K562 (cell line): ENCODE data around the gene SOSTDC1. TPM values are rescaled to one million over a fixed set of nuclear protein-coding genes. Genes with fewer than 3 reads are reported as not detected.

Experiments used
- BMI1 ChIP-seq: fragments of 150-350 bp; IDR thresholded peaks from 2 replicates; pipeline ENCODE4 v1.6.1; 2014; ENCODE audit warnings: low read length
- CREB1 ChIP-seq, 2 experiments: sonication (generic) in 1 of 2; formaldehyde crosslinking in 1 of 2; IDR thresholded peaks; 2 replicates each; pipeline versions ENCODE4 v1.6.1 to v1.8.0; 2012 to 2022; ENCODE audit warnings: inconsistent platforms in 1 of 2, mild to moderate bottlenecking in 1 of 2, missing genetic modification reagents in 1 of 2, moderate library complexity in 1 of 2
- DDX20 ChIP-seq: fragments of 450-650 bp; IDR thresholded peaks from 2 replicates; pipeline ENCODE4 v1.6.1; 2016; ENCODE audit warnings: missing genetic modification characterization, low read depth, mild to moderate bottlenecking, missing compliant biosample characterization, moderate library complexity
- DIDO1 ChIP-seq: fragments of 450-650 bp; IDR thresholded peaks from 2 replicates; pipeline ENCODE4 v1.6.1; 2016; ENCODE audit warnings: low read depth, missing biosample characterization, missing genetic modification characterization
- ID3 ChIP-seq, 2 experiments: fragments of 250-450 bp in 1 of 2; fragments of 450-650 bp in 1 of 2; sonication (Bioruptor Pico) in 1 of 2; IDR thresholded peaks; 2 replicates each; pipeline versions ENCODE4 v1.6.1 to v1.8.0; 2016 to 2021; ENCODE audit warnings: mild to moderate bottlenecking in 2 of 2, moderate library complexity in 2 of 2, missing compliant biosample characterization in 1 of 2, missing genetic modification characterization in 1 of 2
- MLX ChIP-seq, 2 experiments: fragments of 450-650 bp in 1 of 2; sonication (generic) in 1 of 2; formaldehyde crosslinking; conservative IDR thresholded peaks; 2 replicates each; pipeline versions ENCODE4 v1.4.0 to v1.8.1; 2020 to 2022; ENCODE audit warnings: mild to moderate bottlenecking in 1 of 2, missing genetic modification reagents in 1 of 2
- NBN ChIP-seq: fragments of 450-650 bp; IDR thresholded peaks from 2 replicates; pipeline ENCODE4 v1.6.1; 2016; ENCODE audit warnings: low read depth, mild to moderate bottlenecking
- NCOR1 ChIP-seq: fragments of 450-650 bp; IDR thresholded peaks from 2 replicates; pipeline ENCODE4 v1.6.1; 2016; ENCODE audit warnings: mild to moderate bottlenecking, moderate library complexity
- PML ChIP-seq: IDR thresholded peaks from 2 replicates; pipeline ENCODE4 v1.6.1; 2012; ENCODE audit warnings: low read length, inconsistent platforms
- RAD21 ChIP-seq, 2 experiments: fragments of 250-450 bp in 1 of 2; fragments of 450-650 bp in 1 of 2; sonication (Bioruptor Pico) in 1 of 2; formaldehyde crosslinking in 1 of 2; IDR thresholded peaks in 1 of 2; conservative IDR thresholded peaks in 1 of 2; 2 replicates each; pipeline versions ENCODE4 v1.4.0 to v1.8.0; 2020 to 2022; ENCODE audit warnings: mild to moderate bottlenecking in 2 of 2, moderate library complexity in 1 of 2
- SETDB1 ChIP-seq: IDR thresholded peaks from one replicate; pipeline ENCODE4 v1.6.1; 2012; ENCODE audit warnings: low read length, control low read depth, inconsistent platforms
- SREBF2 ChIP-seq: sonication (generic); formaldehyde crosslinking; IDR thresholded peaks from 2 replicates; pipeline ENCODE4 v1.4.0; 2020; ENCODE audit warnings: mild to moderate bottlenecking, missing genetic modification reagents
- THRA ChIP-seq: fragments of 450-650 bp; IDR thresholded peaks from 2 replicates; pipeline ENCODE4 v1.6.1; 2017; ENCODE audit warnings: mild to moderate bottlenecking, moderate library complexity
- ZBTB17 ChIP-seq: fragments of 450-650 bp; formaldehyde crosslinking; IDR thresholded peaks from 2 replicates; pipeline ENCODE4 v1.4.0; 2020; ENCODE audit warnings: mild to moderate bottlenecking
- ZBTB7A ChIP-seq: IDR thresholded peaks from 2 replicates; pipeline ENCODE4 v1.6.1; 2011; ENCODE audit warnings: low read depth, mild to moderate bottlenecking, low read length, moderate library complexity, borderline replicate concordance; ENCODE audit not compliant: control insufficient read depth
- ZC3H4 ChIP-seq: sonication (generic); formaldehyde crosslinking; IDR thresholded peaks from 2 replicates; pipeline ENCODE4 v1.9.0; 2021; ENCODE audit warnings: missing genetic modification reagents, borderline replicate concordance
- ZNF324 ChIP-seq: fragments of 250-450 bp; sonication (Bioruptor Pico); IDR thresholded peaks from 2 replicates; pipeline ENCODE4 v1.4.0; 2020; ENCODE audit warnings: mild to moderate bottlenecking
- ZNF354B ChIP-seq: fragments of 250-450 bp; sonication (Bioruptor Pico); IDR thresholded peaks from 2 replicates; pipeline ENCODE4 v1.4.0; 2020
- polyA plus RNA-seq, 8 experiments: library from polyadenylated mRNA; depleted of rRNA in 4 of 8; stranded (reverse) in 5 of 8; unstranded in 3 of 8; fragments of >200 nt; fragmentation: Nextera tagmentation in 2 of 8; fragmentation: Illumina TruSeq in 1 of 8; extraction: Ambion mirVana in 2 of 8; extraction: Trizol in 1 of 8; gene quantifications; 2 replicates each; pipeline versions ENCODE4 v1.2.1 to v1.2.3, GENCODE V29; 2011 to 2014; ENCODE audit warnings: inconsistent platforms in 1 of 8, missing spikeins in 1 of 8
- total RNA-seq, 7 experiments: library from RNA; depleted of rRNA in 6 of 7; stranded (reverse); fragments of >200 nt in 6 of 7; fragmentation: Illumina TruSeq in 2 of 7; extraction: Trizol in 2 of 7; gene quantifications; 2 replicates each; pipeline versions ENCODE4 v1.2.1 to v1.2.3, GENCODE V29; 2011 to 2021; ENCODE audit warnings: low replicate concordance in 1 of 7
- TF ChIP-seq, protein P1 (sequence below): sonication (generic); formaldehyde crosslinking; IDR thresholded peaks from 2 replicates; pipeline ENCODE4 v1.8.0; 2022; ENCODE audit warnings: mild to moderate bottlenecking, missing genetic modification reagents
- TF ChIP-seq, protein P2 (sequence below): sonication (generic); formaldehyde crosslinking; IDR thresholded peaks from 2 replicates; pipeline ENCODE4 v1.8.1; 2022; ENCODE audit warnings: missing genetic modification reagents
- TF ChIP-seq, protein P3 (sequence below): sonication (generic); formaldehyde crosslinking; IDR thresholded peaks from 2 replicates; pipeline ENCODE4 v1.8.0; 2022; ENCODE audit warnings: missing genetic modification reagents, mild to moderate bottlenecking, borderline replicate concordance

Gene SOSTDC1
- total and polyA plus RNA-seq, 9 of the 15 experiments (the other 6 are each of a cell fraction or from before 2014, with no cell fraction given): 8.3 to 48.6 (median 15.9) TPM

- TF ChIP-seq, protein P1, sequence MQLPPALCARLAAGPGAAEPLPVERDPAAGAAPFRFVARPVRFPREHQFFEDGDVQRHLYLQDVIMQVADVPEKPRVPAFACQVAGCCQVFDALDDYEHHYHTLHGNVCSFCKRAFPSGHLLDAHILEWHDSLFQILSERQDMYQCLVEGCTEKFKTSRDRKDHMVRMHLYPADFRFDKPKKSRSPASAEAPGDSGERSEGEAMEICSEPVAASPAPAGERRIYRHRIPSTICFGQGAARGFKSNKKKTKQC (CRISPR knock-in tag): peak; percentile 74; the same call in 1 of the 2 replicates
- no peak for TF ChIP-seq DDX20
- no peak; the same call in 1 of the 2 replicates for TF ChIP-seq ZC3H4 (CRISPR knock-in tag)
- no peak for TF ChIP-seq ZNF324 (CRISPR knock-in tag)
- TF ChIP-seq ZNF354B: no peak
- TF ChIP-seq NBN: peak; percentile 57; the same call in 1 of the 2 replicates
- TF ChIP-seq RAD21 (CRISPR knock-in tag; conservative IDR thresholded peaks at IDR 0.05 in 1 of 2, IDR thresholded peaks at IDR 0.05 in 1 of 2): peak; percentile 30 to 32; a peak in 3 of 4 replicates
- no peak for TF ChIP-seq SREBF2 (CRISPR knock-in tag)
- TF ChIP-seq, protein P2, sequence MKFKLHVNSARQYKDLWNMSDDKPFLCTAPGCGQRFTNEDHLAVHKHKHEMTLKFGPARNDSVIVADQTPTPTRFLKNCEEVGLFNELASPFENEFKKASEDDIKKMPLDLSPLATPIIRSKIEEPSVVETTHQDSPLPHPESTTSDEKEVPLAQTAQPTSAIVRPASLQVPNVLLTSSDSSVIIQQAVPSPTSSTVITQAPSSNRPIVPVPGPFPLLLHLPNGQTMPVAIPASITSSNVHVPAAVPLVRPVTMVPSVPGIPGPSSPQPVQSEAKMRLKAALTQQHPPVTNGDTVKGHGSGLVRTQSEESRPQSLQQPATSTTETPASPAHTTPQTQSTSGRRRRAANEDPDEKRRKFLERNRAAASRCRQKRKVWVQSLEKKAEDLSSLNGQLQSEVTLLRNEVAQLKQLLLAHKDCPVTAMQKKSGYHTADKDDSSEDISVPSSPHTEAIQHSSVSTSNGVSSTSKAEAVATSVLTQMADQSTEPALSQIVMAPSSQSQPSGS (CRISPR knock-in tag): no peak
- no peak for TF ChIP-seq SETDB1
- no peak for TF ChIP-seq THRA
- no peak for TF ChIP-seq ID3 (CRISPR knock-in tag; IDR thresholded peaks at IDR 0.05)
- TF ChIP-seq ID3 (tag; IDR thresholded peaks at IDR 0.05): no peak
- TF ChIP-seq ZBTB7A: peak; percentile 89
- TF ChIP-seq, protein P3, sequence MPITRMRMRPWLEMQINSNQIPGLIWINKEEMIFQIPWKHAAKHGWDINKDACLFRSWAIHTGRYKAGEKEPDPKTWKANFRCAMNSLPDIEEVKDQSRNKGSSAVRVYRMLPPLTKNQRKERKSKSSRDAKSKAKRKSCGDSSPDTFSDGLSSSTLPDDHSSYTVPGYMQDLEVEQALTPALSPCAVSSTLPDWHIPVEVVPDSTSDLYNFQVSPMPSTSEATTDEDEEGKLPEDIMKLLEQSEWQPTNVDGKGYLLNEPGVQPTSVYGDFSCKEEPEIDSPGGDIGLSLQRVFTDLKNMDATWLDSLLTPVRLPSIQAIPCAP (CRISPR knock-in tag): no peak; the same call in 1 of the 2 replicates
- TF ChIP-seq CREB1 (IDR thresholded peaks at IDR 0.05): no peak
- peak; percentile 33; the same call in 1 of the 2 replicates for TF ChIP-seq CREB1 (CRISPR knock-in tag; IDR thresholded peaks at IDR 0.05)
- no peak for TF ChIP-seq BMI1
- TF ChIP-seq MLX (CRISPR knock-in tag; conservative IDR thresholded peaks at IDR 0.05): 0 out of 4 replicates have a peak, but pooled peaks of 1 of the 2 experiments have one; percentile 79
- peak; percentile 85 for TF ChIP-seq PML
- TF ChIP-seq NCOR1: peak; percentile 56
- no peak for TF ChIP-seq DIDO1 (tag)
- peak; percentile 76; the same call in 1 of the 2 replicates for TF ChIP-seq ZBTB17
Observed at GRCh38 chr7:16420649-16421332, 44.7 kb downstream of the SOSTDC1 start (continued).
